ENCODE data around the gene ENDOV.
"Not testable (repeated sequence)": the region's sequence is repeated elsewhere in the genome, so short reads cannot be mapped to it uniquely, and the experiment has no call there.

ENDOV gene

GRCh38 chr17:80402959-80403358 lies 12.0 kb upstream of the ENDOV start:
- no peak for TF ChIP-seq CTCF (IDR thresholded peaks at IDR 0.05; ENCODE audit: low read depth, low read length, missing control alignments)
- no peak overlapping the region for H3K4me3 ChIP-seq (ENCODE audit: low read depth, low read length)
- no peak for DNase-seq (ENCODE audit: low read depth)
- in situ Hi-C loops (cut with HindIII; ENCODE audit: low sequenced_read_pairs) = no loop called here

GRCh38 chr17:80406146-80406545 lies 8.8 kb upstream of the ENDOV start:
- no peak for TF ChIP-seq CTCF (IDR thresholded peaks at IDR 0.05; ENCODE audit: low read depth, low read length, missing control alignments)
- in situ Hi-C loops (cut with HindIII; ENCODE audit: low sequenced_read_pairs) = no loop called here
- no peak for DNase-seq (ENCODE audit: low read depth)
- H3K4me3 ChIP-seq (ENCODE audit: low read depth, low read length) = no peak overlapping the region

GRCh38 chr17:80407917-80408316 lies 7.0 kb upstream of the ENDOV start:
- H3K4me3 ChIP-seq (ENCODE audit: low read depth, low read length); in situ Hi-C loops (cut with HindIII; ENCODE audit: low sequenced_read_pairs); DNase-seq (ENCODE audit: low read depth): not testable (repeated sequence)

- no peak for TF ChIP-seq CTCF (IDR thresholded peaks at IDR 0.05; ENCODE audit: low read depth, low read length, missing control alignments)
- in situ Hi-C loops (cut with HindIII; ENCODE audit: low sequenced_read_pairs) = no loop called here
- H3K4me3 ChIP-seq (ENCODE audit: low read depth, low read length) = no peak overlapping the region
- DNase-seq (ENCODE audit: low read depth) = no peak
These were observed 6.1 kb upstream of the ENDOV start for GRCh38 chr17:80408872-80409271.

GRCh38 chr17:80409626-80410025 lies 5.3 kb upstream of the ENDOV start:
- in situ Hi-C loops (cut with HindIII; ENCODE audit: low sequenced_read_pairs) = no loop called here
- no peak for DNase-seq (ENCODE audit: low read depth)
- no peak for TF ChIP-seq CTCF (IDR thresholded peaks at IDR 0.05; ENCODE audit: low read depth, low read length, missing control alignments)
- H3K4me3 ChIP-seq (ENCODE audit: low read depth, low read length) = no peak overlapping the region

- DNase-seq (ENCODE audit: low read depth); H3K4me3 ChIP-seq (ENCODE audit: low read depth, low read length); in situ Hi-C loops (cut with HindIII; ENCODE audit: low sequenced_read_pairs): not testable (repeated sequence)
These were observed 4.4 kb upstream of the ENDOV start for GRCh38 chr17:80410441-80411087.

GRCh38 chr17:80413771-80414507 lies 1.0 kb upstream of the ENDOV start:
- no peak for TF ChIP-seq CTCF (IDR thresholded peaks at IDR 0.05; ENCODE audit: low read depth, low read length, missing control alignments)
- in situ Hi-C loops (cut with HindIII; ENCODE audit: low sequenced_read_pairs) = no loop called here
- DNase-seq (ENCODE audit: low read depth) = no peak
- H3K4me3 ChIP-seq (ENCODE audit: low read depth, low read length) = peak overlapping the region; percentile 84
